Endothelial cell of umbilical vein (primary cell): Measurements from ENCODE around the gene PAX3. TPM values are rescaled to one million over a fixed set of nuclear protein-coding genes. Genes with fewer than 3 reads are reported as not detected.
A peak's percentile ranks its signal among the peaks of the same experiment; 100 is the strongest.

ENCODE experiments used
- BruUV-seq: library from RNA; stranded (reverse); fragments of 400-500 nt; replicated peaks from 2 replicates; lab custom pipeline; 2021; lab: Mats Ljungman, UMichigan
- CTCF ChIA-PET: fragments of 300-600, 350-600 bp; sonication (Branson Sonifier 250); formaldehyde crosslinking; loops from one replicate; lab custom pipeline; 2021; ENCODE audit warnings: antibody characterized with exemption, inconsistent platforms; lab: Charles Lee
- POLR2A ChIA-PET: fragments of 300-600, 350-600 bp; sonication (Branson Sonifier 250); formaldehyde crosslinking; loops from one replicate; lab custom pipeline; 2021; ENCODE audit warnings: antibody characterized with exemption, inconsistent platforms; lab: Charles Lee
- DNase-seq: peaks from one replicate; pipeline ENCODE4 v3.0.0-alpha.2; 2011; ENCODE audit warnings: low read depth, low spot score
- FAIRE-seq: peaks from 2 replicates; lab custom pipeline; 2011; peaks lifted over from hg19 to GRCh38; lab: Jason Lieb, UNC
- H2AFZ ChIP-seq: 2 replicates; pipeline ENCODE4 v1.6.0; 2012; ENCODE audit warnings: low read depth, low read length, control low read depth, inconsistent platforms
- H3K27ac ChIP-seq: 2 replicates; pipeline ENCODE4 v1.5.1; 2011; ENCODE audit warnings: low read depth, mild to moderate bottlenecking, control low read depth, low read length, moderate library complexity; ENCODE audit not compliant: insufficient read depth
- H3K27me3 ChIP-seq, 2 experiments: 2 replicates each; pipeline versions ENCODE4 v1.6.0 to v1.6.1; 2011; ENCODE audit warnings: low read length in 2 of 2, mixed read lengths in 1 of 2; ENCODE audit not compliant: control insufficient read depth in 2 of 2, insufficient read depth in 2 of 2
- H3K36me3 ChIP-seq, 2 experiments: 2 replicates in 1 of 2; 3 replicates in 1 of 2; pipeline ENCODE4 v1.5.1; 2011; ENCODE audit warnings: low read length in 2 of 2, mild to moderate bottlenecking in 1 of 2, moderate library complexity in 1 of 2; ENCODE audit not compliant: control insufficient read depth in 2 of 2, insufficient read depth in 2 of 2; ENCODE audit errors: extremely low read depth in 1 of 2
- H3K4me1 ChIP-seq: 3 replicates; pipeline ENCODE4 v1.5.1; 2011; ENCODE audit warnings: mild to moderate bottlenecking, low read length; ENCODE audit not compliant: control insufficient read depth, insufficient read depth; ENCODE audit errors: extremely low read depth
- H3K4me2 ChIP-seq: 2 replicates; pipeline ENCODE4 v1.6.1; 2011; ENCODE audit warnings: low read length, control low read depth, mixed read lengths; ENCODE audit not compliant: insufficient read depth
- H3K4me3 ChIP-seq, 3 experiments: fragments of 200-600 bp in 1 of 3; sonication (generic), shearing (Covaris generic) in 1 of 3; replicated peaks in 1 of 3; 2 replicates each; pipeline ENCODE4 v1.5.1; 2011 to 2016; ENCODE audit warnings: control low read depth in 3 of 3, low read length in 3 of 3, mild to moderate bottlenecking in 2 of 3, inconsistent platforms in 1 of 3, low read depth in 1 of 3, moderate library complexity in 1 of 3; ENCODE audit not compliant: insufficient read depth in 1 of 3
- H3K79me2 ChIP-seq: 2 replicates; pipeline ENCODE4 v1.6.0; 2012; ENCODE audit warnings: low read length, inconsistent platforms; ENCODE audit not compliant: control insufficient read depth, insufficient read depth
- H3K9ac ChIP-seq: replicated peaks from 2 replicates; pipeline ENCODE3; 2011; ENCODE audit warnings: low read length, control low read depth; ENCODE audit not compliant: insufficient read depth; ENCODE audit errors: extremely low read depth
- H3K9me1 ChIP-seq: replicated peaks from 3 replicates; pipeline ENCODE4 v1.6.0; 2011; ENCODE audit warnings: mild to moderate bottlenecking, low read length; ENCODE audit not compliant: control insufficient read depth, insufficient read depth; ENCODE audit errors: extremely low read depth
- H3K9me3 ChIP-seq: replicated peaks from 2 replicates; pipeline ENCODE4 v1.5.1; 2012; ENCODE audit warnings: low read length, inconsistent platforms; ENCODE audit not compliant: control insufficient read depth, insufficient read depth
- H4K20me1 ChIP-seq: replicated peaks from 2 replicates; pipeline ENCODE3; 2011; ENCODE audit warnings: mild to moderate bottlenecking, low read length; ENCODE audit not compliant: control insufficient read depth, insufficient read depth; ENCODE audit errors: extremely low read depth
- EZH2 ChIP-seq: IDR thresholded peaks from 2 replicates; pipeline ENCODE4 v1.6.1; 2012; ENCODE audit warnings: borderline replicate concordance, low read depth, mild to moderate bottlenecking, moderate library complexity, low read length, inconsistent platforms; ENCODE audit not compliant: severe bottlenecking
- FOS ChIP-seq: IDR thresholded peaks from 2 replicates; pipeline ENCODE4 v1.6.1; 2011; ENCODE audit warnings: mild to moderate bottlenecking, low read length, moderate library complexity, borderline replicate concordance; ENCODE audit not compliant: insufficient read depth
- GATA2 ChIP-seq: IDR thresholded peaks from 2 replicates; pipeline ENCODE4 v1.7.0; 2011; ENCODE audit warnings: low read depth, mild to moderate bottlenecking, moderate library complexity, mixed read lengths, low read length; ENCODE audit not compliant: insufficient read length, insufficient read depth
- JUN ChIP-seq: IDR thresholded peaks from 2 replicates; pipeline ENCODE4 v1.6.1; 2011; ENCODE audit warnings: borderline replicate concordance, low read depth; ENCODE audit not compliant: insufficient read length, insufficient read depth
- MYC ChIP-seq: IDR thresholded peaks from one replicate; pipeline ENCODE4 v1.6.1; 2011; ENCODE audit warnings: mild to moderate bottlenecking, low read depth, low read length
- POLR2A ChIP-seq: IDR thresholded peaks from 2 replicates; pipeline ENCODE4 v1.6.1; 2012; ENCODE audit warnings: low read depth, mild to moderate bottlenecking, control low read depth, low read length
- POLR2AphosphoS5 ChIP-seq: IDR thresholded peaks from 2 replicates; pipeline ENCODE4 v1.6.1; 2012; ENCODE audit warnings: low read depth, mild to moderate bottlenecking, control low read depth, low read length, moderate library complexity; ENCODE audit not compliant: insufficient read depth
- dilution Hi-C: fragments of 300-500 bp; cut with MboI; formaldehyde crosslinking; loops from one replicate; pipeline ENCODE4 v1.15.0; 2019; ENCODE audit warnings: low sequenced_read_pairs; ENCODE audit not compliant: extremely low pct_ligation_motif_present
- intact Hi-C: fragments of 100-400 bp; cut with micrococcal nuclease; formaldehyde crosslinking; loops from one replicate; pipeline ENCODE4 v1.10.0; 2022
- polyA plus RNA-seq, 4 experiments: library from polyadenylated mRNA; depleted of rRNA in 3 of 4; stranded (reverse) in 3 of 4; unstranded in 1 of 4; fragments of >200 nt; gene quantifications; 2 replicates each; pipeline versions ENCODE4 v1.2.1 to v1.2.3, GENCODE V29; 2011 to 2012; ENCODE audit warnings: missing spikeins in 1 of 4
- total RNA-seq: library from RNA; stranded (reverse); gene quantifications from 2 replicates; pipeline ENCODE4 v1.2.3, GENCODE V29; 2021
- TF ChIP-seq, protein P1 (sequence below), 2 donors: IDR thresholded peaks; 1 replicate in 1 of 2; 2 replicates in 1 of 2; pipeline ENCODE4 v1.5.1; 2011; ENCODE audit warnings: low read length in 2 of 2, mild to moderate bottlenecking in 2 of 2, moderate library complexity in 2 of 2, control low read depth in 1 of 2, inconsistent platforms in 1 of 2, low read depth in 1 of 2; ENCODE audit not compliant: insufficient read depth in 1 of 2; ENCODE audit errors: extremely low read depth in 1 of 2
- TF ChIP-seq, protein P2 (sequence below): IDR thresholded peaks from 2 replicates; pipeline ENCODE4 v1.6.1; 2011; ENCODE audit not compliant: insufficient read depth, insufficient read length

PAX3 gene
- total and polyA plus RNA-seq, 2 donors (not counting 3 experiments of a cell fraction or from before 2014, with no cell fraction given): not detected

DNA sequence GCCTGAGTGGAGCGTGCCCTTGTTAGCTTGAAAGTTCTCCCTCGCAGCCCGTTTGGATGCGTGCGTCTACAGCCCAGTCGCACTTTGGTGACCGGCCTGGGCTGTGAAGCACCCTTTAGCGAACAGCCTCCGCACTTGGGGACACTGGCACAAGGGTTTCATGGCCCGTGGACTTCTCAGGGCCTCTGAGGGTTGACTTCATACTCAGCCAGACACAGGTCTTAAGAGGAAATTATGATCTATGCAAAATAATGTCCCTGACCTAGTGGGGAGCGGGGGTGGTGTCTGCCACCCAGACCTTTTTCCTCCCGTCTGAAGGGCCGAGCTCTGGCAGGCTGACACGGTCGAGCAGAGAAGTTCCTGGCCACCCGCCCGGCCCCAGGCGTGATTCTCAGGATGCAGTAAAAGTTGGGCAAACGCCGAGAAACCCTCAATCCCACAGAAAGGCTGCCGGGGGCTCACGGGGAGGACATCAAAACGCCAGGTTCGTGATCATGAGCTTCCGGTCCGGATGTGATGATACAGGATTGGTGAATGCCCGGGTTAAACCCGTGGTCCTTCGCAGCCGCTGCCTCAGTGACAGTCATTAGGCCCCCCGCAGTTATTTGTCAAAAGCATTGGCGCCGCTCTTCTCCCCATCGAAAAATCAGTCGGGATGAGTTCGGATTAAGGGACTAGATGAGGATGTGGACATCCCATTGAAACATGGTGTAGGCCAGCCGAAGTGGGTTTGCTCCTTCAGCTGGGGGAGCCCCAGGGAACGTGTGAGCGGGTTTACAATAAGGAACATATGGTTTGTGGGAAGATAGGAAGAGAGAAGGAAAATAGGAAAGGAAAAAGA is 3.6 kb upstream of the PAX3 start:
- CTCF ChIA-PET: interaction anchor here (1.4 kb wide), 1 partner anchor 15 kb away, joined by 3 read pairs; no protein-coding TSS in a partner anchor
- H3K27me3 ChIP-seq: peaks cover 98 to 100% of the 10 kb centered on the region in 2 experiments

DNA sequence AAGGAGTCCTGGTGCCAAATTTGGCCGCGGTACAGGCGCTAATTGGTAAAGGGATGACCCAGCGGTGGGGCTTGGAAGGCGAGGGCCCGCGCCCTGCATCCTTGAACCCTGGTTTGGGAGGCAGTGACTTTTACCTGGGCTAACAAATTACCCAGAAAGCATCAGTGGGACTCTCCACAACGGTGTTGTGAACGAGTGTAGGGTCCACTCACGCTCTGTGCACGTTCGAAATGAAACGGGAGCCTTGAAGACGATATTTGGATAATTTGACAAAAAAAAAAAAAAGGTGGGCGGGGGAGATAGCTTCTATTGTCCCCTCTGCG is 3.0 kb upstream of the PAX3 start:
- intact Hi-C loops: loop anchor here (10.0 kb wide), 1 partner anchor 797 kb away; no protein-coding TSS in a partner anchor
- BruUV-seq: no TSS peak
- dilution Hi-C loops: no loop called here
- Histone ChIP-seq H3K27me3 (peaks cover 98 to 100% of the 10 kb centered on the region in 2 experiments), H3K36me3 (no peaks in the 10 kb centered on the region), H3K4me3 (no peak overlapping the region), H3K9me3 (no peaks in the 10 kb centered on the region), H3K9ac (no peak overlapping the region), H3K4me2 (no peak overlapping the region), H3K4me1 (peaks cover 9% of the 10 kb centered on the region), H3K79me2 (no peaks in the 10 kb centered on the region), H3K9me1 (no peaks in the 10 kb centered on the region), H4K20me1 (no peaks in the 10 kb centered on the region), H2AFZ (no peak overlapping the region), H3K27ac (no peak overlapping the region)
- ChIA-PET CTCF (interaction anchor here (1.4 kb wide), 1 partner anchor 16 kb away, joined by 3 read pairs; no protein-coding TSS in a partner anchor), POLR2A (no interaction called here)
- no peak for TF ChIP-seq GATA2
- TF ChIP-seq, protein P1, sequence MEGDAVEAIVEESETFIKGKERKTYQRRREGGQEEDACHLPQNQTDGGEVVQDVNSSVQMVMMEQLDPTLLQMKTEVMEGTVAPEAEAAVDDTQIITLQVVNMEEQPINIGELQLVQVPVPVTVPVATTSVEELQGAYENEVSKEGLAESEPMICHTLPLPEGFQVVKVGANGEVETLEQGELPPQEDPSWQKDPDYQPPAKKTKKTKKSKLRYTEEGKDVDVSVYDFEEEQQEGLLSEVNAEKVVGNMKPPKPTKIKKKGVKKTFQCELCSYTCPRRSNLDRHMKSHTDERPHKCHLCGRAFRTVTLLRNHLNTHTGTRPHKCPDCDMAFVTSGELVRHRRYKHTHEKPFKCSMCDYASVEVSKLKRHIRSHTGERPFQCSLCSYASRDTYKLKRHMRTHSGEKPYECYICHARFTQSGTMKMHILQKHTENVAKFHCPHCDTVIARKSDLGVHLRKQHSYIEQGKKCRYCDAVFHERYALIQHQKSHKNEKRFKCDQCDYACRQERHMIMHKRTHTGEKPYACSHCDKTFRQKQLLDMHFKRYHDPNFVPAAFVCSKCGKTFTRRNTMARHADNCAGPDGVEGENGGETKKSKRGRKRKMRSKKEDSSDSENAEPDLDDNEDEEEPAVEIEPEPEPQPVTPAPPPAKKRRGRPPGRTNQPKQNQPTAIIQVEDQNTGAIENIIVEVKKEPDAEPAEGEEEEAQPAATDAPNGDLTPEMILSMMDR (IDR thresholded peaks at IDR 0.05; ENCODE audit: extremely low read depth in 1 of 2, insufficient read depth in 1 of 2, low read depth in 1 of 2, low read length in 2 of 2): no peak
- TF ChIP-seq POLR2AphosphoS5: no peak
- TF ChIP-seq EZH2: no peak
- TF ChIP-seq MYC: no peak
- TF ChIP-seq JUN: no peak
- TF ChIP-seq POLR2A: no peak
- TF ChIP-seq, protein P2, sequence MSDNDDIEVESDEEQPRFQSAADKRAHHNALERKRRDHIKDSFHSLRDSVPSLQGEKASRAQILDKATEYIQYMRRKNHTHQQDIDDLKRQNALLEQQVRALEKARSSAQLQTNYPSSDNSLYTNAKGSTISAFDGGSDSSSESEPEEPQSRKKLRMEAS: no peak
- no peak for TF ChIP-seq FOS
- DNase-seq (no peak), FAIRE-seq (no peak)

More for the DNA sequence above, 3.6 kb upstream of the PAX3 start:
- Histone ChIP-seq H3K9me3 (no peaks in the 10 kb centered on the region), H3K36me3 (no peaks in the 10 kb centered on the region), H3K9me1 (no peaks in the 10 kb centered on the region), H3K27ac (no peak overlapping the region), H3K4me3 (no peak overlapping the region), H3K79me2 (no peaks in the 10 kb centered on the region), H3K4me1 (peaks cover 9% of the 10 kb centered on the region), H2AFZ (no peak overlapping the region), H3K9ac (no peak overlapping the region), H3K4me2 (no peak overlapping the region), H4K20me1 (no peaks in the 10 kb centered on the region)
- no peak for FAIRE-seq
- DNase-seq: no peak
- POLR2A ChIA-PET: no interaction called here
- dilution Hi-C loops: no loop called here
- TF ChIP-seq MYC (no peak), JUN (no peak), POLR2A (no peak), GATA2 (no peak), FOS (no peak), POLR2AphosphoS5 (no peak), EZH2 (peak; percentile 53)
- TF ChIP-seq, protein P2: no peak
- BruUV-seq: no TSS peak
- intact Hi-C loops: loop anchor here (10.0 kb wide), 1 partner anchor 798 kb away; no protein-coding TSS in a partner anchor
